ENCODE results near the gene BLCAP.
"Not testable (repeated sequence)": the region's sequence is repeated elsewhere in the genome, so short reads cannot be mapped to it uniquely, and the experiment has no call there.

The BLCAP gene, protein sequence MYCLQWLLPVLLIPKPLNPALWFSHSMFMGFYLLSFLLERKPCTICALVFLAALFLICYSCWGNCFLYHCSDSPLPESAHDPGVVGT

DNA sequence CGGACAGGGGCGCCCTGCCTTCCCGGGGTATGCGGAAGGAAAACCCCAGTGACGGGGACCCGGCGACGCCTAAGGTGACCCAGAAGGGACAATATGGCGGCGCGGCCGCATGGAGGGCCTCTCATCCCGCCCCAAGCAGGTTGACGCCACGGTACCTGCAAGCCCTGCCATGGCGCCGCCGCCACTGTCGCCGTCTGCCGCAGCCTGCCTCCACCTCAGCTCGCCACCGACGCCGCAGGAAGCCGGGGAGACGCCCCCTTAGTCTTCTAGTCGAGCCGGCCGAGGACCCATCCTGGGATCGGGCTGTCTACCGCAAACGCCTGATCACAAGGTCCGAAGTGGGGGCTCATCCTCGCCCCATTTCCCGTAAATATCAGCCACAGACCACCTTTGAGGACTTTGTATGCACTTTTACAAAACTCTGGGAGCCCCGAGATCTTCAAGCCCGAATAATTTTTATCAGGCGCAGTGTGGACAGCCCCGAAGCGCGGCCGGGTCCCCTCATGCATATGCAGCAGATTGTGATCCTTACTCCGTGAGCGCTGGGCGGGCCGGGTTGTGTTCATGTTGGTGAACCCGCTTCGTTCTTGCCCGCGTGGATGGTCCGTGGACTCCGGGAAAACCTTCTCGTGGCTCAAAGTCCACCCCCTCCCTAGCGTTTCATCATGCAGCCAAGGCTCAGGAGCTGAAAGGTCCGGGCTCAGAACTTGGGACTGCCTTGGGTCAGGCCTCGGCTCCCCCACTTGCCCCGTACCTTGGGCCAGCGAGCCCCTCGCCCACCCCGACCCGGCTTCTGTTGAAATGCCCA, at the start of gene BLCAP:
Gene BLCAP, minus strand, starts transcription at position 239 of the 808 bp plus-strand sequence. CDS start 8,702 bp downstream, outside the sequence.
- peak; percentile 86 to 93 for DNase-seq

DNA sequence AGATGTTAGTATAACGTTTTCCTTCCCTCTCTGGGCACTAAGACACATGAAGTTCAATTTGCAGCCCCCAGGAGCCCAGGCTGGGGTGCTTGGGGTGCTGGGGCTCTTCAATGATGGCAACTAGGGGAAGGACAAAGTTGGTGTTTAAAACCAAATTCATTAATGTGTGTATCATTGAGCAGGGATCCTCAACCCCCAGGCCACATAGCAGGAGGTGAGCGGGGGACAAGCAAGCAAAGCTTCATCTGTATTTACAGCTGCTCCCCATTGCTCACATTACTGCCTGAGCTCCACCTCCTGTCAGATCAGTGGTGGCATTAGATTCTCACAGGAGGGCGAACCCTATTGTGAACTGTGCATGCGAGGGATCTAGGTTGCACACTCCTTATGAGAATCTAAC, 49.8 kb upstream of the BLCAP start:
- DNase-seq, result not testable (repeated sequence)

DNA sequence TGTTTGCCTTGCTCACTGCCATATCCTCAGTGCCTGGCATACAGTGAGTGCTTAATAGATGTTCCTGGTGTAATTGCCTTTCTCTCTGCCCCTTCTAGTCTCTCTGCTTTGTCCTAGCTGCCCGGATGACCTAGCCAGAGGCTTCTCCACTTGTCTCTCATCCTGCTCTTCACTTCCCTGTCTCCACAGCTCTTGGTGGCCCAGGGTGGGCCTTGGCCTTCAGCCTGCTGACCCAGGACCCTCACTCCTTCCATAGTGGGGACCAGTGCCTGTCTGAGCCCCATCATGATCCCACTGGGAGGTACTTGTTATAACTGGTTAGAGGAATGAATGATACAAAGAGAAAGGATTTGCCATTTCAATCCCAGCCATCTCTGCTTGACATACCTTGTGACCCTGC, 49.2 kb upstream of the BLCAP start:
- no peak for DNase-seq

DNA sequence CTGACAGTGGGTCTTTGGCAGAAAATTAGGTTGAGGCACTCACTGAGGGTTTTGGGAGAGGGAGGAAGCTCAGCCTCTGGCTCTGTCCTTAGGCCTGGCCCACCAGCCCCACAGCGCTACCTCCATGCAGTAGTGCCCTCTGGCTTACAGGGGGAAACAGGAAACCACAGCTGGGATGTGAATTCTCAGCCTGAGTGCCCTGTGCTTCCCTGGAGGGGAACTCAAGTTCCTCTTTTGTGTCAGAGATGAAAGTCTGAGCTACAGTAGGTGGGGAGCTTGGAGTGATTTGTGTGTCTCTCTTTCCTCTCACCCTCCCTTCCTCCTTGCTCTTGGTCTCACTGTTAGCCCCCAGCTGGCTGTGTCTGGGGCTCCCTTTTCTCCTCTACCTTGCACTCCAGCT, 48.2 kb upstream of the BLCAP start:
- DNase-seq, result peak in 1 of 2 donors; percentile 24

DNA sequence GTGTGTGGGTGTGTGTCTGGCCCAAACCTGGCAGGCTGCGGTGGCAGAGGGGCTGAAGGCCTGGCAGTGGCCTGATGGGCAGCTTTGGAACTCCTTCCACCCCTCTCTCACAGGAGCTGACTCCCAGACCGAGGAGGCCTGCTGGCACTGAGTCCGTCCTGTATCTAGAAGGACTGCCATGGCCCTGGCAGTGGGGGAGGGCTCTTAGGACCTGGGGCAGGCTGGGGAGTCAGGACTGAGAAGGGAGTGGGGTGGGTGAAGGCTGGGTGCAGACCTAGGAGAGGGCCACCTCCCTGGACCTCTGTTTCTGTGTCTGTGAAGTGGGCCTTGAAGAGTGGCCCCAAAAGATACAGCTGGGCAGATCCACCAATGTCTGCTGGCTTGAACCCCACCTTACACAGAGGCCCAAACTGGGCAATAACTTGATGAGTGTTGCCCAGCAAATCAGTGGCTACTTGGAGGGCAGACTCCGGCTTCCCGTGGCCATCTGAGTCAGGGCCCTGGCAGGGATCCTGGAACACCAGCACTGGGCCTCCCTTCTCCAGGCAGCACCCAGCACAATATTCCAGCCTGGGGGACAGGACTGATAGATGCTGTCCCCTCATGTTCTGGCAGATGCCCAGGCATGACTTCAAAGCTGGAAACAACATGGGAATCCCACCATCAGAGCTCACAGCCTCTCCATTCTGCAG, 46.7 kb upstream of the BLCAP start:
- DNase-seq, result no peak

DNA sequence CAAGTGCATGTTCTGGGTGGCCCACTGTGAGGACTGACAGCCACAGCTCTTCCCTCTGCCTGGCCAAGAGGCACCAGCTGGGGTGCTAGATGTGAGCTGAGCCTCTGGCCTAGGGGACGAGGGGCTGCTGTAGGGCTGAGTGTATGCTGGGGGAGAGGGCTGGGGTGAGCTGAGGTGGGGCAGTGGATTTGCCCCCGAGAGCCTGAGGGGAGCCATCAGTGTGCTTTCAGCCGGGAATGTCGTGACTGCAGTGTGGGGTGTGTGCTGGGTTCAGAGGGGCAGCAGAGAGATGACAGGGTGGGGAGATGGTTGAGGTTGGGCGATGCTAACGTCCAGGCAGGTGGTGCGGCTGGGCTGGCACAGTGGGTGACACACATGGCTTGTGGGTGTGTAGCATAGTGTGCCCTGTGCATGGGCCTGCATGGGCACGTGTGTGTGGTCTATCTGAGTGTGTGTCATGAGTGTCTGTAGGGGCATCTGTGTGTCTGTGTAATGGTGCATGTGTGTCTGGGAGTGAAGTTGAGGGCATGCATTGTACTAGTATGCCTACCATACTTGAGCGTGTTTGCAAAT, 46.0 kb upstream of the BLCAP start:
- no peak for DNase-seq

DNA sequence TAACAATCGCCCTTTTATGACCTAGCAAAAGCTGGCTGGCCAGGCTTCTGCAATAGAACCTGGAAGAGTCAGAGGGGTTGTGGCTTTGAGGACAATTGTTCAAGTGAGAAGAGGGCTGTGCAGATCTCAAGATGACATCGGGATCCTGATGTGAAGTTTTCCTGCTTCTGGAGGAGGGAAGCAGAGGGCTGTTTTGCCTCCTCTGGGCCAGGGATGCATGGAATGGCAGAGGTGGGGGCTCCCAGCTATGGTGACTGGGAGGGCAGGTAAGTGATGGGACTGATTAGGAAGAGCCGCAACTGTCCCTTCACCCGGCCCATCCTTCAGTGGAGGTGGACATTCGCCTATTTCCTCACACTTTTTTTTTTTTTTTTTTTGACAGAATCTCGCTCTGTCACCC, 43.4 kb upstream of the BLCAP start:
- DNase-seq, result no peak

DNA sequence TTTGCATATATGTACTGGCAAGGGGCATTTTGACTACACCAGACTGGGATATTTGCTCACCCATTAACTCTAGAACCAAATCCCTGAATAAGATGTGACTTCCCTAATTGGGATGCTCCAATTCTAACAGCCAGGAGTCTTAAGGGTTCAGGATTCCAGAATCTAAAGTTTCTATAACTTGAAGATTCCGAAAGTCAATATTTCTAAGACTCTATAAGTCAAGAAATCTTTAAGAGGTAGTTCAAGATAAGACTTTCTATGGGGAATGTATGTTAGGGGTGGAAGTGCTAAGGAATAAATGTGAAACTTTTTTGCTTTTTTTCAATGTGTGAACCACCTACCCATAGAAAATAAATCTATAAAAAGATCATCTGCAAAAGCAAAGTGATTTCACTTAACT, 42.7 kb upstream of the BLCAP start:
- no peak for DNase-seq

DNA sequence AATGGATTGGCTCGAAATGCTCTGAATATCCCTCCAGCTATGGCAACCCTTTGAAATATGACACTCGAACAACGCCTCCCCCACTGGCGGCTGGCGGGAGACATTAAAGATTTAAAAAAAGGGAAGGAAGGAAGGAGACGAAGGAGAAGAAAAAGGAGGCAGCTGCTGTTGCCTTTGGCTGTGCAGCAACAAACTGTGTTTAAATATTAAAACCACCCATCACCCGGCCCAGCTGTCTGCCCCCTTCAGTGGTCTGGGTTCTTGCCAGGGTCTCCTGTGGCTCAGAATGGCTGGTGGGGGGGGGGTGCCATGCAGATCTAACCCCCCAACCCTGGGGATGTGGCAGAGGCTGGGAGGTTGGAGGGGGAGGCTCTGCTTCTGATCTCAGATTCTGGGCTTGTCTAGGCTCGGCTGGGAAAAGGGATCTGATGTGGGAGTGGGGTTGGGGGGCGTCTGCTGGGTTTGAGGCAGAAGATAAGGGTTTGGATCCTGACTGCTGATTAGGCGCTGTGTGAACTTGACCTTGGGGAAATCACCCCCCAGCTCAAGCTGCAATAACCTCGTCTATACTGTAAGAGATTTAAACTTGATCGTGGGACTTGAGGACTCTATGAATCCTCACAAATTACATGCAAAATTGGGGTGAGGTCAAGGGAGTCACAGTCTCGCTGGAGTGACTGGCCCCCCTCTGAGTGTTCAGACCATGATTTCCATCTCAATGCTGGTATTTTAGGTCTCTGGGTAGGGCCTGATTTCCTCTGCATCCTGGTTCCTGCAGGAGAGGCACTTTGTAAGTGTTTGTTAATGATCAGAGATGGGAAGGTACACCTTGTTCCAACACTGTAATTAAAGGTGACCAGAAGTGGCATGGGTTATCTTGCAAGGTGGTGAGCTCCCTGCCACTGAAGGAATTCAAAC, 40.3 kb upstream of the BLCAP start:
- DNase-seq, result peak in 1 of 2 donors; percentile 60

DNA sequence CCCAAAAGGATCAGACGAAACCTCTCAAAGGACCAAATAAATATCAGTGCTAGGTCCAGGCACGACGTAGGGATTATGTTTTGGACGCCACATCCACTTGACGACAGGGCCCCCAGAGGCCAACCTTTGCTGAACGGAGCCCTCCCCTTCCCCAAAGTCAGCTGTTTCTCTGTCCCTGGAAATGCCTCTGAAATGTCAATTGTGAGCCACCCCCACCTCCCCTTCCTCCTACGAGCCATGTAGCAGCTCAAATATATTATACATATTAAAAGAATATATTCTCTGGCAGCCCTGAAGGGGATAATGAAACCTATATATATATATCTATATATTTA, 39.6 kb upstream of the BLCAP start:
- DNase-seq, result no peak

DNA sequence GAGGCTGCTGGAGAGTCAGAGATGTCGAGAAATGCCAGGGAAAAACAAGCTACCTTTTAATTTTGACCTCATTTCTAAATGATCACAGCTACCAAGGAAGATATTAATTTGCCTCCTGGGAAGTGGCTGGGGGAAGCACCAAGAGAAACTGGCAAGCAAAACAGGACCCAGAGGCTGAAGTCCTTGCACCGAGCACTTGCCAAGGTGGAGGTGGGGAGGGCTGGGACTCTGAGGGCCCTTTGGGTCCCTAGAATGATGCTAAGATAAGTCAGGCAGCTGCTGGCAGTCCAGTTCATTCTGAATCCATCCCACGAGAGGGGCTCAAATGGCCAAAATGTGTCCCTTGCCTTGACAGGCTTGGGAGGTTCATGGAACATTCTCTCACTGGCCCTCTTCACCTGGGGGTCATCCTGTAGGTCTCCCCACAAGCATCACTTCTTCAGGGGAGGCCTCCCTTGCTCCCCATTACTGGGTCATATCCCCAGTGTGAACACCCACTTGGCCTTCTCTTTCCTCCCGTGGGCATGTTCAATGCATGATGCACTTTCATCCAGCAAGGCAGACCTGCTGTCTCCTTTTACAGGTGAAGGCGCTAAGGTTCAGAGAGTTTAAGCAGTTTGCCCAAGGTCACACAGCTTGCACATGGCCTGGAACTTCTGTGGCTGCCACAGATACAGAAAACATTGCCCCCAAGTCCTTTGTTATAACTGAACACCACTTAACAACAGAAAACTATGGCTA, 39.1 kb upstream of the BLCAP start:
- DNase-seq, result no peak

DNA sequence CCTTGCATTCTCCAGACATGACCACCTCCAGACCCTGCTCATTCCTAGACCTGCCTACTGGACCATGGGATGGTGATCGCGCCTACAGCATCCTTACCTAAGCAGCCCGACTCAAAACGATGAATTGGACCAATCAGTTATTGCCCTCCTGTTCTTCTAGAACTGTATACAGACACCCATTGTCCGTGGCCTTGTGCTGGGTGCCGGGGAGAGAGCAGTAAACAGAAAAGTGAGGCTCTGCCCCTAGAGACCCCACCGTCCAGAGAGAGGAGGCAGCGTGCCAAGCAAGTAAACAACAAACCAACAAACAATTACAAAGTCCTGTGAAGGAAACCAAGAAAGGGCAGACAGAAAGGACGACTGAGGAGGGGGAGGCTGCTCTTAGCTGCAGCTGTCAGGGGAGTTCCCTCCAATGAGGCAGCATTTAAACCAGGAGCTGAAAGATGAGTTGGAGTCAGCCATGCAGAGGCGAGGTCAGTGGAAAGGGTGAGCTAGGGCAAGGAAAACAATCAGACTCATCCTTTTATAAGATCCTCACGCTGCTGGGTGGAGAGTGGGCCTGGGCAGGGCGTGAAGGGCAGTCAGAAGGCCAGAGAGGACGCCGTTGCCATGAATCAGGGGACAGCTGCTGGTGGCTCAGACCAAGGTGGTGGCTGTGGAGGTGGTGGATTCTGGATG, 37.6 kb upstream of the BLCAP start:
- DNase-seq, result no peak

DNA sequence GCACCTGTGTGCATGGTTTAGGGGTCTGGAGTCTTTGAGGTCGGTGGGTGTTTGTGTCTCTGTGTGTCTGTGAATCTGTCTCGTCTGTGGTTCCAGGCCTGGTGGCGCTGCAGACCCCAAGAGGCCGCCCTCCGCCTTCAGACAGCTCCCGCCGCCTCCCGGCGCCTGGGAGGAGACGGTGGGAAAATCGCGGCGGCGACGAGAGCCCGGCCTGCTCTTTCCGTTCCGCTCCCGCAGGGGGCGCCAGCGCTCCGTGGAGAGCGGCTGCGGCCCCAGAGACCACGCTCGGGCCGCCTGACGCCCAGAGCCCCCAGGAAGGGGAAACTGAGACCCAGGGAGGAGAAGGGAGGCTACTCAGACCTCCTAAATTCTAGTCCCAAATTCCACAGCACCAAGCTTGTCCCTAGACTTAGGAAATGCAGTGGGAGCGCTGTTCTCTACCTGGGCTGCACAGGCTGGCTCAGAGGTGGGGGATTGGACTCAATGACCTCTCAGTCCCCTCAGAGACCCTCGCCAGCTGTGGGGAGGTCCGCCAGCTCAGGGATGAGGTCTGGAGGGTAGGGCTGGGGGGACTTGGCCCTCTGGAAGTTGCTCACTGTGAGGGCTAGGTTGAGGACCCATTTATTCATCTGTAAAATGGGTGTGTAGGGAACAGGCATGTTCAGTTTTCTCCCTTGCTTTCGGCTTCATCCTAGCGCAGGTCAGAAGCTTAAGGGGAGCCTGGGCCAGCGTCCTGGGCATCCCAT, 36.9 kb upstream of the BLCAP start:
- DNase-seq, result peak; percentile 6 to 15

DNA sequence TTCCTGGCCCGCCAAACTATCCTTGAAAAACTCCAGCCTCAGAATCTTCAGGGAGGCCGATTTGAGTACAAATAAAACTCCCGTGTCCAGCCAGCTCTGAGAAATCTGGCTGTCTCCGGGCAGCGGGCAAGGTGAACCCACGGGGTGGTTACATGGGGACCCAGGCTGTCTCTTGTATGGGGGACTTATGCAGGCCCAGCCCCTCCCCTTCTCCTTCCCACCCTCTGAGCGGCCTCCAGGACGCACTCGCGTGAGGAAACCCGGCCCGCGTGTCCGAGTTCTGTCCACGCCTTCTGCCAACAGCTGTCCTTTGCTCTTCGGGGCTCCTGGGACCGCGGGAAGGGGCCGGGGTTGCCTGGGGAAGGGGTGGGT, 36.3 kb upstream of the BLCAP start:
- DNase-seq, result no peak

DNA sequence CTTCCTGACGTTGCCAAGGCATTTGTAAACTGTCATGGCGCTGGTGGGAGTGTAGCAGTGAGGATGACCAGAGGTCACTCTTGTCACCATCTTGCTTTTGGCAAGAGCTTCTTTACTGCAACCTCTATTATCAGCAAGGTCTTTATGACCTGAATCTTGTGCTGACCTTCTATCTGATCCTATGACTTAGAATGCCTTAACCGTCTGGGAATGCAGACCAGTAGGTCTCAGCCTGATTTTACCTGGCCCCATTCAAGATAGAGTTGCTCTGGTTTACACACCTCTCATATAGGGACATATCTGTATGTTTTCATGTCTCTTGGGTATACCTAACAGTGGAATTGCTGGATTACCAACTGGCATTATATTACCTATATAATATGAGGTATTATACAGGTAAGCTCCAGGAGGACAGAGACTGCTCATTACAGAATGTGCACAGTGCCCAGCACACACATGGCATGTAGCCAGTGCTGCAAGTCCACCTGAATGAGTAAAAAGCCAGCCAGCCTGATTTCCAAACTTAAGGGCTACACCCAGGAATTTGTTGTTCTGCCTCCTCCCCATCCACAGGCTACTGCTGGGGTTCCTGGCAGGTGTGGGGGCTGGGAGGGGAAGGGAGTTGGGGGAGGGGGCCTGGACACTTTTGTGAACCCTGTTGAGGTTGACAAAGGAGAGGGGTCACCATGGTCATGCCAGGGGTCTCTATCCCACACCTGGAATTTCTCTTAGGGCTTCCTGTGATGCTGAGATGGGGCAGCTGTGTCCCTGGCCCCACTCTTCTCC, 35.2 kb upstream of the BLCAP start:
- DNase-seq, result no peak

DNA sequence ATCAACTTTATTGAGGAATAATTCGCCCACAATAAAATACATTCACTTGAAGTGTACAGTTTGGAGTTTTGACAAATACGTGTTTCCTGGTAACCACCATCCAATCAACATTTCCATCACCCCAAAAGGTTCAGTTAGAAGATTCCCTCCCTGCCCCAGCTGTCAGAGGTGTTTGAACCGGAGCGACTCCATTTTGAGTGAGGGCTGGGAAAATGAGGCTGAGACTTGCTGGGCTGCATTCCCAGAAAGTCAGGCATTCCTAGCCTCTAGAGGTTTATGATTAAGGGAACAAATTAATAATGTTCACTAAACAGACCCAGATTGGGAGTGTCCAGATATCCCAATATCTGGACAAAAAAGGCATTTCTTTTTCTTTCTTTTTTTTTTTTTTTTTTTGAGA, 33.0 kb upstream of the BLCAP start:
- DNase-seq, result no peak

DNA sequence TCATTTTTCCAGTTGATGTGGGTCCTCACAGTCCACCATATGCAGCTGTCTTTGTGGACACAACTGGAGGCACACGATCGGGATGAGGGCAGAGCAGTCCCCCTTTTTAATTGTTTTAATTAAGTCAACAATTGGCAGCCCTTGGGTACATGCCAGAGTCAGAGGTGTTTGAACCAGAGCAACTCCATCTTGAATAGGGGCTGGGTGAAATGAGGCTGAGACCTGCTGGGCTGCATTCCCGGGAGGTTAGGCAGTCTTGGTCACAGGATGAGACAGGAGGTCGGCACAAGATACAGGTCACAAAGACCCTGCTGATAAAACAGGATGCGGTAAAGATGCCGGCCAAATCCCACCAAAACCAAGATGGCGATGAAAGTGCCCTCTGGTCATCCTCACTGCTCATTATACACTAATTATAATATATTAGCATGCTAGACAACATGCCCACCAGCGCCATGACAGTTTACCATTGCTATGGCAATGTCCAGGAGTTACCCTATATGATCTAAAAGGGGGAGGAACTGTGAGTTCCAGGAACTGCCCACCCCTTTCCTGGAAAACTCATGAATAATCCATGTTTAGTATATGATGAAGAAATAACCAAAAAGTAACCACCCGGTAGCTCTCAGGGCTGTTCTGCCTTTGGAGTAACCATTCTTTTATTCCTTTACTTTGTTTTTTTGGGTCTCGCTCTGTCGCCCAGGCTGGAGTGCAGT, 31.8 kb upstream of the BLCAP start:
- no peak for DNase-seq

DNA sequence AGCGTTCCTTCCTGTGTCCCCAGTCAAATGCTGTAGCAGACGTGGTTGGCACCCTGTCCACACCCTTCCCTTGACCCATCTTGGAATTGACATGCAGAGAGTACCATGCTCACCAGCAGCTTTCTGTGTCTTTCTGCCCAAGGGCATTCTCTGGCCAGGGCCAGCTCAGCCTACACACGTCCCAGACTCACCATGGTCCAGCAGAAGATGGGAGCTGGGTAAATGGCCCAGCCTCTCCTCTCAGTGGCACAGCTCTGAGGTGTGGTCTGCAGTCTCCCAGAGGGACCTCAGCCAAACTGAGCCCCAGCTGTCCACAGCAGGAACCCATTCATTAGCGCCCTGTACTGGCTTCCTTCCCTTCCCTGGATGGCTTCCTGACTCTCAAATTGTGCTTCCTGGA, 31.1 kb upstream of the BLCAP start:
- no peak for DNase-seq

DNA sequence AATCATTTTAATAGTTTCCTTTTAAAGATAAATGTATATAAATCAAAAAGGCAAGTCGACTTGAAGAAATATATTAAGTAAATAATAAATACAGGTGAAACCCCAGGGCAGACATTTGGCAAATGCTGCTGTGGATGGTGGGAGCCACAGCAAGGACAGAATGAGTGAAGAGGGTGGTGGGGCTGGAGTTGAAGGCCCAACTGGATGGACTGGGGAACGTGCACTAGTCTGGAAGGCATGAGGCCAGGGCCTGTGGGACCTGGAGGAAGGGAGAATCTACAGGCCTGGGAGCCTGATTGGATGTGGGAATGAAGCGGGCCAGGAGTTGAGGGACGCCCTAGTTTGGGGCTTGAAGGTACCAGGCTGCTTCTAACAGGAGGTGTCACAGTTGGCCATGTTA, 30.6 kb upstream of the BLCAP start:
- no peak for DNase-seq
